ENCODE measurements around the gene ATP6V1A. TPM values are rescaled to one million over a fixed set of nuclear protein-coding genes. Genes with fewer than 3 reads are reported as not detected.

Gene ATP6V1A
- total and polyA plus RNA-seq, 2 of the 13 experiments (the other 11 are each of a cell fraction or from before 2014, with no cell fraction given): 23.4 to 95.1 TPM

- no peak for TF ChIP-seq HIC2 (CRISPR knock-in tag; IDR thresholded peaks at IDR 0.05; ENCODE audit: low read depth)
- TF ChIP-seq, protein P1, sequence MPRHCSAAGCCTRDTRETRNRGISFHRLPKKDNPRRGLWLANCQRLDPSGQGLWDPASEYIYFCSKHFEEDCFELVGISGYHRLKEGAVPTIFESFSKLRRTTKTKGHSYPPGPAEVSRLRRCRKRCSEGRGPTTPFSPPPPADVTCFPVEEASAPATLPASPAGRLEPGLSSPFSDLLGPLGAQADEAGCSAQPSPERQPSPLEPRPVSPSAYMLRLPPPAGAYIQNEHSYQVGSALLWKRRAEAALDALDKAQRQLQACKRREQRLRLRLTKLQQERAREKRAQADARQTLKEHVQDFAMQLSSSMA (CRISPR knock-in tag; IDR thresholded peaks at IDR 0.05): 0 out of 2 replicates have a peak, but pooled peaks have one; percentile 51
- peak; percentile 60; the same call in 1 of the 2 replicates for TF ChIP-seq ZNF780A (CRISPR knock-in tag; IDR thresholded peaks at IDR 0.05)
- TF ChIP-seq, protein P2, sequence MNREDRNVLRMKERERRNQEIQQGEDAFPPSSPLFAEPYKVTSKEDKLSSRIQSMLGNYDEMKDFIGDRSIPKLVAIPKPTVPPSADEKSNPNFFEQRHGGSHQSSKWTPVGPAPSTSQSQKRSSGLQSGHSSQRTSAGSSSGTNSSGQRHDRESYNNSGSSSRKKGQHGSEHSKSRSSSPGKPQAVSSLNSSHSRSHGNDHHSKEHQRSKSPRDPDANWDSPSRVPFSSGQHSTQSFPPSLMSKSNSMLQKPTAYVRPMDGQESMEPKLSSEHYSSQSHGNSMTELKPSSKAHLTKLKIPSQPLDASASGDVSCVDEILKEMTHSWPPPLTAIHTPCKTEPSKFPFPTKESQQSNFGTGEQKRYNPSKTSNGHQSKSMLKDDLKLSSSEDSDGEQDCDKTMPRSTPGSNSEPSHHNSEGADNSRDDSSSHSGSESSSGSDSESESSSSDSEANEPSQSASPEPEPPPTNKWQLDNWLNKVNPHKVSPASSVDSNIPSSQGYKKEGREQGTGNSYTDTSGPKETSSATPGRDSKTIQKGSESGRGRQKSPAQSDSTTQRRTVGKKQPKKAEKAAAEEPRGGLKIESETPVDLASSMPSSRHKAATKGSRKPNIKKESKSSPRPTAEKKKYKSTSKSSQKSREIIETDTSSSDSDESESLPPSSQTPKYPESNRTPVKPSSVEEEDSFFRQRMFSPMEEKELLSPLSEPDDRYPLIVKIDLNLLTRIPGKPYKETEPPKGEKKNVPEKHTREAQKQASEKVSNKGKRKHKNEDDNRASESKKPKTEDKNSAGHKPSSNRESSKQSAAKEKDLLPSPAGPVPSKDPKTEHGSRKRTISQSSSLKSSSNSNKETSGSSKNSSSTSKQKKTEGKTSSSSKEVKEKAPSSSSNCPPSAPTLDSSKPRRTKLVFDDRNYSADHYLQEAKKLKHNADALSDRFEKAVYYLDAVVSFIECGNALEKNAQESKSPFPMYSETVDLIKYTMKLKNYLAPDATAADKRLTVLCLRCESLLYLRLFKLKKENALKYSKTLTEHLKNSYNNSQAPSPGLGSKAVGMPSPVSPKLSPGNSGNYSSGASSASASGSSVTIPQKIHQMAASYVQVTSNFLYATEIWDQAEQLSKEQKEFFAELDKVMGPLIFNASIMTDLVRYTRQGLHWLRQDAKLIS (CRISPR knock-in tag; IDR thresholded peaks at IDR 0.05): no peak
- 0 out of 2 replicates have a peak, but pooled peaks have one; percentile 28 for TF ChIP-seq ZNF768 (CRISPR knock-in tag; IDR thresholded peaks at IDR 0.05)
- peak; percentile 19; the same call in 1 of the 2 replicates for TF ChIP-seq SMAD3 (CRISPR knock-in tag; IDR thresholded peaks at IDR 0.05)
- no peak for TF ChIP-seq RAD51 (IDR thresholded peaks at IDR 0.05; ENCODE audit: borderline replicate concordance)
- TF ChIP-seq, protein P3, sequence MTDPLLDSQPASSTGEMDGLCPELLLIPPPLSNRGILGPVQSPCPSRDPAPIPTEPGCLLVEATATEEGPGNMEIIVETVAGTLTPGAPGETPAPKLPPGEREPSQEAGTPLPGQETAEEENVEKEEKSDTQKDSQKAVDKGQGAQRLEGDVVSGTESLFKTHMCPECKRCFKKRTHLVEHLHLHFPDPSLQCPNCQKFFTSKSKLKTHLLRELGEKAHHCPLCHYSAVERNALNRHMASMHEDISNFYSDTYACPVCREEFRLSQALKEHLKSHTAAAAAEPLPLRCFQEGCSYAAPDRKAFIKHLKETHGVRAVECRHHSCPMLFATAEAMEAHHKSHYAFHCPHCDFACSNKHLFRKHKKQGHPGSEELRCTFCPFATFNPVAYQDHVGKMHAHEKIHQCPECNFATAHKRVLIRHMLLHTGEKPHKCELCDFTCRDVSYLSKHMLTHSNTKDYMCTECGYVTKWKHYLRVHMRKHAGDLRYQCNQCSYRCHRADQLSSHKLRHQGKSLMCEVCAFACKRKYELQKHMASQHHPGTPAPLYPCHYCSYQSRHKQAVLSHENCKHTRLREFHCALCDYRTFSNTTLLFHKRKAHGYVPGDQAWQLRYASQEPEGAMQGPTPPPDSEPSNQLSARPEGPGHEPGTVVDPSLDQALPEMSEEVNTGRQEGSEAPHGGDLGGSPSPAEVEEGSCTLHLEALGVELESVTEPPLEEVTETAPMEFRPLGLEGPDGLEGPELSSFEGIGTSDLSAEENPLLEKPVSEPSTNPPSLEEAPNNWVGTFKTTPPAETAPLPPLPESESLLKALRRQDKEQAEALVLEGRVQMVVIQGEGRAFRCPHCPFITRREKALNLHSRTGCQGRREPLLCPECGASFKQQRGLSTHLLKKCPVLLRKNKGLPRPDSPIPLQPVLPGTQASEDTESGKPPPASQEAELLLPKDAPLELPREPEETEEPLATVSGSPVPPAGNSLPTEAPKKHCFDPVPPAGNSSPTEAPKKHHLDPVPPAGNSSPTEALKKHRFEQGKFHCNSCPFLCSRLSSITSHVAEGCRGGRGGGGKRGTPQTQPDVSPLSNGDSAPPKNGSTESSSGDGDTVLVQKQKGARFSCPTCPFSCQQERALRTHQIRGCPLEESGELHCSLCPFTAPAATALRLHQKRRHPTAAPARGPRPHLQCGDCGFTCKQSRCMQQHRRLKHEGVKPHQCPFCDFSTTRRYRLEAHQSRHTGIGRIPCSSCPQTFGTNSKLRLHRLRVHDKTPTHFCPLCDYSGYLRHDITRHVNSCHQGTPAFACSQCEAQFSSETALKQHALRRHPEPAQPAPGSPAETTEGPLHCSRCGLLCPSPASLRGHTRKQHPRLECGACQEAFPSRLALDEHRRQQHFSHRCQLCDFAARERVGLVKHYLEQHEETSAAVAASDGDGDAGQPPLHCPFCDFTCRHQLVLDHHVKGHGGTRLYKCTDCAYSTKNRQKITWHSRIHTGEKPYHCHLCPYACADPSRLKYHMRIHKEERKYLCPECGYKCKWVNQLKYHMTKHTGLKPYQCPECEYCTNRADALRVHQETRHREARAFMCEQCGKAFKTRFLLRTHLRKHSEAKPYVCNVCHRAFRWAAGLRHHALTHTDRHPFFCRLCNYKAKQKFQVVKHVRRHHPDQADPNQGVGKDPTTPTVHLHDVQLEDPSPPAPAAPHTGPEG (CRISPR knock-in tag; IDR thresholded peaks at IDR 0.05): 0 out of 2 replicates have a peak, but pooled peaks have one; percentile 11
- no peak; the same call in none of the 2 replicates for TF ChIP-seq ZNF788 (CRISPR knock-in tag; IDR thresholded peaks at IDR 0.05; ENCODE audit: borderline replicate concordance)
- TF ChIP-seq DR1 (CRISPR knock-in tag; IDR thresholded peaks at IDR 0.05): no peak; the same call in 1 of the 2 replicates
- TF ChIP-seq ZNF792 (CRISPR knock-in tag; IDR thresholded peaks at IDR 0.05): peak; percentile 43; the same call in 1 of the 2 replicates
- TF ChIP-seq CBX5 (CRISPR knock-in tag; IDR thresholded peaks at IDR 0.05; ENCODE audit: borderline replicate concordance): no peak
- TF ChIP-seq RORA (CRISPR knock-in tag; IDR thresholded peaks at IDR 0.05): no peak
- TF ChIP-seq XRCC5 (optimal IDR thresholded peaks at IDR 0.05; ENCODE audit: low read length): no peak
- TF ChIP-seq PPARG (CRISPR knock-in tag; conservative IDR thresholded peaks at IDR 0.05): peak; percentile 60
- TF ChIP-seq ZNF563 (CRISPR knock-in tag; IDR thresholded peaks at IDR 0.05): peak; percentile 75
Observed at GRCh38 chr3:113745756-113746547, 883 bp upstream of the ATP6V1A start, which contains the start of gene NAA50 (continued).
